ENCODE results near the gene TBC1D32. TPM values are rescaled to one million over a fixed set of nuclear protein-coding genes. Genes with fewer than 3 reads are reported as not detected.

Gene TBC1D32
- polyA plus RNA-seq, 1 donor, result 4.1 TPM

Other genes starting within 250 kb of the TBC1D32 start
- 37.9 TPM for gene GJA1, start 101.2 kb upstream of the TBC1D32 start, polyA plus RNA-seq (ENCODE audit: insufficient read length)

Data from hindlimb muscle (tissue), 1 donor.